Omental fat pad (tissue), 4 donors: ENCODE data around the gene PFDN5. TPM values are rescaled to one million over a fixed set of nuclear protein-coding genes. Genes with fewer than 3 reads are reported as not detected.
A peak's percentile ranks its signal among the peaks of the same experiment; 100 is the strongest.

Experiments used
- ATAC-seq: fragments of 150-250 bp; one replicate; pipeline ENCODE4 v1.9.1; 2016; ENCODE audit warnings: mild to moderate bottlenecking, moderate library complexity; ENCODE audit not compliant: low FRiP score
- DNase-seq: peaks from one replicate; pipeline ENCODE4 v3.0.0-alpha.2; 2019; ENCODE audit warnings: low spot score
- total RNA-seq, 4 donors: library from RNA; depleted of rRNA; stranded (reverse); fragments of >200 nt; gene quantifications; one replicate each; pipeline ENCODE4 v1.1.0, GENCODE V29; 2016
- TF ChIP-seq, protein P1 (sequence below), 3 donors: fragments of 450-650 bp; IDR thresholded peaks; one replicate each; pipeline ENCODE4 v1.5.1; 2016 to 2017; ENCODE audit warnings: antibody characterized with exemption in 3 of 3, mild to moderate bottlenecking in 3 of 3, moderate library complexity in 2 of 3

PFDN5 gene
- total RNA-seq, 4 donors from 2014 or later: 527 to 674 (median 592) TPM

GRCh38 chr12:53258541-53259539 is 36.5 kb upstream of the PFDN5 start:
- DNase-seq: no peak
- ATAC-seq: no peak
- TF ChIP-seq, protein P1, sequence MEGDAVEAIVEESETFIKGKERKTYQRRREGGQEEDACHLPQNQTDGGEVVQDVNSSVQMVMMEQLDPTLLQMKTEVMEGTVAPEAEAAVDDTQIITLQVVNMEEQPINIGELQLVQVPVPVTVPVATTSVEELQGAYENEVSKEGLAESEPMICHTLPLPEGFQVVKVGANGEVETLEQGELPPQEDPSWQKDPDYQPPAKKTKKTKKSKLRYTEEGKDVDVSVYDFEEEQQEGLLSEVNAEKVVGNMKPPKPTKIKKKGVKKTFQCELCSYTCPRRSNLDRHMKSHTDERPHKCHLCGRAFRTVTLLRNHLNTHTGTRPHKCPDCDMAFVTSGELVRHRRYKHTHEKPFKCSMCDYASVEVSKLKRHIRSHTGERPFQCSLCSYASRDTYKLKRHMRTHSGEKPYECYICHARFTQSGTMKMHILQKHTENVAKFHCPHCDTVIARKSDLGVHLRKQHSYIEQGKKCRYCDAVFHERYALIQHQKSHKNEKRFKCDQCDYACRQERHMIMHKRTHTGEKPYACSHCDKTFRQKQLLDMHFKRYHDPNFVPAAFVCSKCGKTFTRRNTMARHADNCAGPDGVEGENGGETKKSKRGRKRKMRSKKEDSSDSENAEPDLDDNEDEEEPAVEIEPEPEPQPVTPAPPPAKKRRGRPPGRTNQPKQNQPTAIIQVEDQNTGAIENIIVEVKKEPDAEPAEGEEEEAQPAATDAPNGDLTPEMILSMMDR (IDR thresholded peaks at IDR 0.05): no peak

GRCh38 chr12:53259891-53260290 is 35.5 kb upstream of the PFDN5 start:
- DNase-seq: no peak
- TF ChIP-seq, protein P1 (IDR thresholded peaks at IDR 0.05): no peak
- ATAC-seq: no peak

DNA sequence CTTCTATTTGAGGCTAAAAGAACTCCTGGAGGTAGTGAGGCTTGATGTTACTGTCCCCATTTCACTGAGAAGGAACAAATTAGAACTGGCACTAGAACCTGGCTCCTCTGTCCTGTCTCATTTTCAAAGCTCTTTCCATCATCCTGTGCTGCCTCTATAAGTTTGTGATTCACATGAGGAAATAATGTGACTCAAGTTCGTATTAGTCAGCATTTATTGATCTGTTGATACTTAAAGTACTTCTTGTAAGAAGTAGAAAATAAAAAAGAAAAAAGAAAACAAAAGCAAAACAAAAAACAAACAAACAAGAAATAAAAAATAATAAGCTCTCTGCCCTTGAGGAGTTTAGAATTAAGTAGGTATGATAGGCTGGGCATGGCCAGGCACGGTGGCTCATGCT is 29.6 kb upstream of the PFDN5 start:
- TF ChIP-seq, protein P1 (IDR thresholded peaks at IDR 0.05): no peak
- no peak for DNase-seq
- no peak for ATAC-seq

- no peak for DNase-seq
- ATAC-seq: no peak
- TF ChIP-seq, protein P1 (IDR thresholded peaks at IDR 0.05): no peak
Observed at GRCh38 chr12:53267306-53267998, 27.9 kb upstream of the PFDN5 start.

DNA sequence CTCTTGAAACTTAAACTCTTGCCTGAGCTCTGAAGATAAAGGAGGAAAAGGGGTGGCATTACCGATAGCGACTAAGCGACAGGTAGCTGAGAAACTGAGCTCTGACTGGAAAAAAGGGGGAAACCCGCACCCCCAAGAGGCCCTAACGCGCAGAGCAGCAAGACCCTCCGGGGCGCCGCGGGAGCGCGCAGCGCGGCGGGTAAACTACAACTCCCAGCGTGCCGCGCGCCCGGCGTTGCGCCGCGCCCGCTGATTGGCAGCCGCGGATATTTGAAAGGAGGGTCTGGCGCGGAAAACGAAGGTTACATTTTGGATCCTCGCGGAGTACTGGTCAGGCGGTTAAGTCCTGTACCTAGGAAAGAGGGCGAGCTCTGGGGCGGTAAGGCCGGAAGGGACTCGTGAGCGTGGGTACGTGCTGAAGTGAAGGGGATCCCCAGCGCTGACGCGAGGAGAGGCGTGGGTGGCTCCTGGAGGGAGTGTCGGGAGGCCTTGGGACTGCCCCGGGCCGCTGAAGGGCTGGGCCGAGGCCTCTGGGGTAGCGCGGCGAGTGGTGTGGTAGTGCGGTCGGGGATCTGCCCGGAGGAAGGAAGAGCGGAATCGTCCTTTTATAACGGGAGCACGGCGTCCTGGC is 27.2 kb upstream of the PFDN5 start, which contains the start of gene ESPL1:
Gene ESPL1 (plus strand): TSS at position 301 of the 631 bp plus-strand sequence. CDS start 468 bp downstream, outside the sequence.
- peak; percentile 94 for ATAC-seq
- DNase-seq: peak; percentile 52
- TF ChIP-seq, protein P1 (IDR thresholded peaks at IDR 0.05): no peak

GRCh38 chr12:53268630-53269562 is 26.4 kb upstream of the PFDN5 start:
- no peak for ATAC-seq

More at GRCh38 chr12:53268630-53269562, 26.4 kb upstream of the PFDN5 start:
- TF ChIP-seq, protein P1 (IDR thresholded peaks at IDR 0.05): no peak
- no peak for DNase-seq
